Measurements from ENCODE around the gene ARMC9. TPM values are rescaled to one million over a fixed set of nuclear protein-coding genes. Genes with fewer than 3 reads are reported as not detected.

The ARMC9 gene
- total and polyA plus RNA-seq, 2 of the 13 experiments (the other 11 are each of a cell fraction or from before 2014, with no cell fraction given) = 9.1 to 12.8 TPM

DNA sequence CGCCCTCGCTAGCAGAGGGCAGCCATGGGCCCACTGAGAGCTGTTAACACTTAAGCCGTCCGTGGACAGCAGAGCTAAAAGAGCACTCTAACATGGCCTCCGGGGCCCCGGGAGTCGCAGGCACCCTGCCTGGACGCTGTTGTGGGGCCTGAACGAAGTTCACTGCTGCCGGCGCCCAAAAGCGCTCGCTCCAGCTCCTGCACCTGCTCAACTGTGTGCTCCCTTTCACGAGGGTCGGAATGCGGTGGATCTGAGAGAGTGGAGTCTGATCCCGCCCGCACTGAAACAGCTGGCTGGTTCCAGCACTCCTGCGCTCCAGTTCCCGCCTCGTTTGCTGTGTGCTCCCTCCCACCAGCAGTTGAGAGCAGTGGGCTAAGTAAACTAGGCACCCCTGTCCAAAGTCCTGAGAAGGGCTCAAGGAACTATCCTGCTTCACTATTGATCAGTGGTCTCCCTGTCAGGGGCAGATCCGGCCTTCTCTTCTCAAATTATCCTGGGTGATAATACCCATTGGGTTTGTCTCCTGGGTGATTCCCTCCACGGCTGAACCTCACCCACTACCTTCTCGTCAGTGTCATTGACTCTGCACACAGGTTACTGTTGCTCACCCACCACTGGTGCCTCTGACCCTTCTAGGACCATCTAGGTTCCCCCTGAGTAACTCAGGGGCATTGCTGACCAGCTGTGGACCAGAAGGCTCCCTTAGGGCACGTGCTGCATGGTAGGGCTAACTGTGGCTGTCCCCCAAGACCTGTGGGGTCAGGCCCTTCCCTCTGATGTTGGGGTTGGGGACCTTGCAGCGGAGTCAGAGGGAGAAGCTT, 220.6 kb downstream of the ARMC9 start (continued):
- no peak for TF ChIP-seq ZFYVE20 (CRISPR knock-in tag; IDR thresholded peaks at IDR 0.05; ENCODE audit: borderline replicate concordance, low read depth)
- TF ChIP-seq ETV5 (CRISPR knock-in tag; IDR thresholded peaks at IDR 0.05; ENCODE audit: borderline replicate concordance) = no peak
- TF ChIP-seq ZSCAN9 (CRISPR knock-in tag; IDR thresholded peaks at IDR 0.05; ENCODE audit: borderline replicate concordance) = no peak
- 0 out of 2 replicates have a peak, but pooled peaks have one; percentile 24 for TF ChIP-seq CCDC6 (CRISPR knock-in tag; IDR thresholded peaks at IDR 0.05)
- TF ChIP-seq CHD2 (IDR thresholded peaks at IDR 0.05; ENCODE audit: low read depth, low read length) = no peak
- TF ChIP-seq ZNF224 (CRISPR knock-in tag; IDR thresholded peaks at IDR 0.05) = no peak
- TF ChIP-seq JUN (CRISPR knock-in tag; IDR thresholded peaks at IDR 0.05) = no peak
- peak; percentile 23; the same call in 1 of the 2 replicates for TF ChIP-seq PHF8 (CRISPR knock-in tag; IDR thresholded peaks at IDR 0.05)
- TF ChIP-seq, protein P1, sequence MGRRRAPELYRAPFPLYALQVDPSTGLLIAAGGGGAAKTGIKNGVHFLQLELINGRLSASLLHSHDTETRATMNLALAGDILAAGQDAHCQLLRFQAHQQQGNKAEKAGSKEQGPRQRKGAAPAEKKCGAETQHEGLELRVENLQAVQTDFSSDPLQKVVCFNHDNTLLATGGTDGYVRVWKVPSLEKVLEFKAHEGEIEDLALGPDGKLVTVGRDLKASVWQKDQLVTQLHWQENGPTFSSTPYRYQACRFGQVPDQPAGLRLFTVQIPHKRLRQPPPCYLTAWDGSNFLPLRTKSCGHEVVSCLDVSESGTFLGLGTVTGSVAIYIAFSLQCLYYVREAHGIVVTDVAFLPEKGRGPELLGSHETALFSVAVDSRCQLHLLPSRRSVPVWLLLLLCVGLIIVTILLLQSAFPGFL (CRISPR knock-in tag; IDR thresholded peaks at IDR 0.05) = 0 out of 2 replicates have a peak, but pooled peaks have one; percentile 24
- TF ChIP-seq FOXJ3 (CRISPR knock-in tag; IDR thresholded peaks at IDR 0.05; ENCODE audit: borderline replicate concordance) = peak; percentile 48; the same call in 1 of the 2 replicates
- TF ChIP-seq AGO1 (IDR thresholded peaks at IDR 0.05; ENCODE audit: low read depth, low read length, poor library complexity, severe bottlenecking) = peak; percentile 37
- no peak for TF ChIP-seq ZNF17 (CRISPR knock-in tag; IDR thresholded peaks at IDR 0.05)
- no peak for TF ChIP-seq RXRB (CRISPR knock-in tag; IDR thresholded peaks at IDR 0.05; ENCODE audit: borderline replicate concordance)
- TF ChIP-seq ZBTB14 (CRISPR knock-in tag; IDR thresholded peaks at IDR 0.05) = no peak
- TF ChIP-seq ZNF20 (CRISPR knock-in tag; IDR thresholded peaks at IDR 0.05) = no peak
- TF ChIP-seq, protein P2, sequence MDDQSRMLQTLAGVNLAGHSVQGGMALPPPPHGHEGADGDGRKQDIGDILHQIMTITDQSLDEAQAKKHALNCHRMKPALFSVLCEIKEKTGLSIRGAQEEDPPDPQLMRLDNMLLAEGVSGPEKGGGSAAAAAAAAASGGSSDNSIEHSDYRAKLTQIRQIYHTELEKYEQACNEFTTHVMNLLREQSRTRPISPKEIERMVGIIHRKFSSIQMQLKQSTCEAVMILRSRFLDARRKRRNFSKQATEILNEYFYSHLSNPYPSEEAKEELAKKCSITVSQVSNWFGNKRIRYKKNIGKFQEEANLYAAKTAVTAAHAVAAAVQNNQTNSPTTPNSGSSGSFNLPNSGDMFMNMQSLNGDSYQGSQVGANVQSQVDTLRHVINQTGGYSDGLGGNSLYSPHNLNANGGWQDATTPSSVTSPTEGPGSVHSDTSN (CRISPR knock-in tag; IDR thresholded peaks at IDR 0.05; ENCODE audit: borderline replicate concordance) = no peak
- TF ChIP-seq HCFC1 (IDR thresholded peaks at IDR 0.05; ENCODE audit: low read depth, low read length) = no peak
- TF ChIP-seq ZNF768 (CRISPR knock-in tag; IDR thresholded peaks at IDR 0.05) = no peak; the same call in 1 of the 2 replicates
- no peak for TF ChIP-seq ZKSCAN8 (CRISPR knock-in tag; IDR thresholded peaks at IDR 0.05; ENCODE audit: borderline replicate concordance)
- no peak for TF ChIP-seq BHLHE40 (IDR thresholded peaks at IDR 0.05; ENCODE audit: low read length)
- no peak for TF ChIP-seq JUND (CRISPR knock-in tag; IDR thresholded peaks at IDR 0.05)
- TF ChIP-seq HMGXB3 (CRISPR knock-in tag; IDR thresholded peaks at IDR 0.05; ENCODE audit: borderline replicate concordance) = no peak
- TF ChIP-seq ZFP36L1 (CRISPR knock-in tag; IDR thresholded peaks at IDR 0.05) = no peak

Data from HepG2 (cell line).